Measurements from ENCODE around the gene PDZK1IP1. TPM values are rescaled to one million over a fixed set of nuclear protein-coding genes. Genes with fewer than 3 reads are reported as not detected.

The PDZK1IP1 gene
- total and polyA plus RNA-seq, 2 of the 4 experiments (the other 2 are of a cell fraction) = not detected

GRCh38 chr1:47184090-47184821, 5.6 kb downstream of the PDZK1IP1 start (continued):
- no peak for TF ChIP-seq RAD21 (IDR thresholded peaks at IDR 0.05; ENCODE audit: low read length)
- TF ChIP-seq NFE2L2 (IDR thresholded peaks at IDR 0.05; ENCODE audit: low read depth, low read length) = no peak
- no peak for TF ChIP-seq FOS (IDR thresholded peaks at IDR 0.05; ENCODE audit: low read depth, low read length)

DNA sequence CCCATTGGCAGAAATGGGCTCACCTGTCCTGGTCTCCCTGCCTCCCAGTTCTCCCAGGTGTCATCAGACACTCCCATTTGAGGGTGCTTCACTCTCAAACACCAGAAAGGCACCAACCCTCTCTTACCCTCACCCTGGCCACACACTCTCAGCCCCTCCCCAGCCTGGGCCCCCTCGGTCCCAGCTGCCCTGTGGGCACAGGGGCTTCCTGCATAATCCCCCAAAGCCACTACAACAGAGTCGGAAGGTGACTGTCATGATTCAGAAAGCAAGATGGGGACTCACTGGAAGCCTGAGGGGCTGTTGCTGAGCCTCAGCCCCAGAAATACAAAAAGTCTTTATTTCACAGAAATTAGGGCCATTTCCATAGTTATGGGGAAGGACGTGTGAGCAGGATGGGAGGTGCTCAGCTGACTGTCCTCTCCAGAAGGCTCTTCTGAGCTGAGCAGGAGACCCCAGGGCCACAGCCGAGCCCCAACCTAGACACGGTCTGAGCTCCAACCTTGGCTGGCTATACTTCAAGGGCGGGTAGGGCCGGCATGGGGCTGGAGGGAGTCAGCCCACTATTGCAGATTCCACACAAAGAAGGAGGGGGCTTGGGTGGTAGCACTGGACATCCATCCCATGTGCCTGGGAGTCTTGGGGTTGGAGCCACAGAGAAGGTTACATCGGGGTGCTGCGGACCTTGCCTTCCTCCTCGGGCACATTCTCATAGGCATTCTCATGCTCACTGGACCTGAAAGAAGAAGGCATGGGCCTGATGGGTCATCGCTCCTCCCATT, 6.3 kb downstream of the PDZK1IP1 start:
- in situ Hi-C loops (cut with MboI; ENCODE audit: low sequenced_read_pairs) (loop anchor here (5.0 to 10.0 kb wide), 2 partner anchors 239 to 531 kb away; no protein-coding TSS in a partner anchor), intact Hi-C loops (cut with micrococcal nuclease) (no loop called here), dilution Hi-C loops (cut with HindIII; ENCODE audit: low sequenced_read_pairs, unreplicated experiment) (no loop called here)
- peak overlapping the region; percentile 24 for H2AK9ac ChIP-seq (replicated peaks; ENCODE audit: low read depth, low read length, poor library complexity)
- ChIA-PET CTCF (interaction anchor here (0.6 kb wide), 2 partner anchors 194 to 491 kb away, joined by 3 to 4 read pairs; no protein-coding TSS in a partner anchor), POLR2A (ENCODE audit: unreplicated experiment) (no interaction called here)
- H4K20me1 ChIP-seq (ENCODE audit: insufficient read depth, low read length) = no peaks in the 10 kb centered on the region
- no peak overlapping the region for H3K23ac ChIP-seq (ENCODE audit: low read depth, low read length)
- H3K9me1 ChIP-seq (ENCODE audit: insufficient read depth, low read length) = no peaks in the 10 kb centered on the region
- H3K18ac ChIP-seq (ENCODE audit: low read depth, low read length) = no peak overlapping the region
- H2BK20ac ChIP-seq (ENCODE audit: low read depth, low read length) = no peak overlapping the region
- no peak overlapping the region for H2BK120ac ChIP-seq (ENCODE audit: low read depth, low read length)
- no peak overlapping the region for H3K14ac ChIP-seq (replicated peaks; ENCODE audit: low read depth, low read length)
- H3K9me3 ChIP-seq (ENCODE audit: control insufficient read depth, insufficient read depth, low read length) = no peaks in the 10 kb centered on the region
- no peaks in the 10 kb centered on the region for H3K4me1 ChIP-seq (ENCODE audit: control insufficient read depth, insufficient read depth, low read length)
- no peaks in the 10 kb centered on the region for H3K36me3 ChIP-seq (ENCODE audit: control insufficient read depth, insufficient read depth, low read length)
- no peak overlapping the region for H2AFZ ChIP-seq (replicated peaks; ENCODE audit: low read length, poor library complexity)
- no peak overlapping the region for H3K4ac ChIP-seq (ENCODE audit: low read depth, low read length)
- no peak overlapping the region for H4K8ac ChIP-seq (ENCODE audit: low read depth in 2 of 2, low read length in 2 of 2)
- no peak overlapping the region for H3K56ac ChIP-seq (ENCODE audit: extremely low read depth, insufficient read depth, low read length)
- no peak overlapping the region for H4K5ac ChIP-seq (ENCODE audit: low read depth, low read length)
- H3K79me1 ChIP-seq (ENCODE audit: low read depth in 1 of 2, low read length in 2 of 2) = no peaks in the 10 kb centered on the region
- H3K4me3 ChIP-seq (ENCODE audit: insufficient read depth, low read depth, low read length) = no peak overlapping the region
- H2AK5ac ChIP-seq (ENCODE audit: low read depth, low read length) = no peak overlapping the region
- no peak overlapping the region for H2BK15ac ChIP-seq (ENCODE audit: low read depth, low read length)
- no peak overlapping the region for H3K9ac ChIP-seq (ENCODE audit: low read depth, low read length)
- no peak for ATAC-seq (ENCODE audit: low read depth)
- H2BK5ac ChIP-seq (ENCODE audit: low read depth, low read length, poor library complexity, severe bottlenecking) = no peak overlapping the region
- TF ChIP-seq SMC3 (IDR thresholded peaks at IDR 0.05; ENCODE audit: low read depth, low read length) (no peak), FOS (IDR thresholded peaks at IDR 0.05; ENCODE audit: low read depth, low read length) (no peak), CEBPB (IDR thresholded peaks at IDR 0.05; ENCODE audit: low read depth, low read length) (no peak), BHLHE40 (IDR thresholded peaks at IDR 0.05; ENCODE audit: low read depth, low read length) (no peak), CTCF (conservative IDR thresholded peaks at IDR 0.05; ENCODE audit: low read depth, low read length) (no peak), CHD1 (IDR thresholded peaks at IDR 0.05; ENCODE audit: low read depth, low read length) (no peak), MXI1 (IDR thresholded peaks at IDR 0.05; ENCODE audit: borderline replicate concordance, low read depth, low read length) (no peak), POLR2A (IDR thresholded peaks at IDR 0.05; ENCODE audit: low read depth, low read length) (no peak)
- no peak overlapping the region for H3K4me2 ChIP-seq (ENCODE audit: low read depth, low read length)
- H4K91ac ChIP-seq (ENCODE audit: insufficient read depth, low read depth, low read length) = no peak overlapping the region
- DNase-seq = no peak
- BruUV-seq (replicated peaks) = no TSS peak
- H3K27ac ChIP-seq (ENCODE audit: insufficient read depth, low read length) = no peak overlapping the region
- H3K27me3 ChIP-seq (ENCODE audit: control insufficient read depth, insufficient read depth, low read length) = peaks cover 2% of the 10 kb centered on the region; the same call in 1 of the 2 replicates
- 90% methylated on average over 3 of the region's 11 CpGs; no CpG with 5 or more reads in 1 of the 2 experiments for WGBS, 2 experiments (ENCODE audit: extremely low coverage in 2 of 2, insufficient read length in 1 of 2)
